H1 (cell line): Measurements from ENCODE around the gene CLDN3. TPM values are rescaled to one million over a fixed set of nuclear protein-coding genes. Genes with fewer than 3 reads are reported as not detected.
A peak's percentile ranks its signal among the peaks of the same experiment; 100 is the strongest.

ENCODE experiments used
- CBX8 ChIP-seq: fragments of 300-800, 300-1000 bp; sonication (generic); IDR thresholded peaks from 2 replicates; pipeline ENCODE4 v1.7.1; 2016; ENCODE audit warnings: low read depth, low read length, borderline replicate concordance
- CEBPB ChIP-seq: IDR thresholded peaks from 2 replicates; pipeline ENCODE4 v1.6.1; 2012; ENCODE audit warnings: low read depth, low read length
- EP300 ChIP-seq, 2 experiments: IDR thresholded peaks; 1 replicate in 1 of 2; 2 replicates in 1 of 2; pipeline ENCODE4 v1.6.1; 2011 to 2012; ENCODE audit warnings: low read depth in 2 of 2, low read length in 2 of 2, mild to moderate bottlenecking in 2 of 2, borderline replicate concordance in 1 of 2, inconsistent platforms in 1 of 2, moderate library complexity in 1 of 2
- FOSL1 ChIP-seq: IDR thresholded peaks from 2 replicates; pipeline ENCODE4 v1.6.1; 2011; ENCODE audit warnings: mild to moderate bottlenecking, low read depth, low read length, moderate library complexity; ENCODE audit not compliant: insufficient read depth
- HDAC6 ChIP-seq: IDR thresholded peaks from one replicate; pipeline ENCODE4 v1.7.1; 2012; ENCODE audit warnings: low read depth, mild to moderate bottlenecking, inconsistent platforms, low read length, moderate library complexity
- POLR2AphosphoS5 ChIP-seq: IDR thresholded peaks from 2 replicates; pipeline ENCODE4 v1.6.1; 2011; ENCODE audit warnings: low read depth, low read length
- RBBP5 ChIP-seq: IDR thresholded peaks from 2 replicates; pipeline ENCODE4 v1.7.1; 2012; ENCODE audit warnings: low read depth, mild to moderate bottlenecking, inconsistent platforms, low read length, moderate library complexity, borderline replicate concordance
- RNF2 ChIP-seq: fragments of 200-900, 300-1000 bp; sonication (generic); IDR thresholded peaks from 2 replicates; pipeline ENCODE4 v1.7.1; 2016; ENCODE audit warnings: borderline replicate concordance, low read depth, mild to moderate bottlenecking, antibody characterized with exemption, low read length; ENCODE audit not compliant: poor library complexity, severe bottlenecking; ENCODE audit errors: missing control alignments
- SIRT6 ChIP-seq: IDR thresholded peaks from one replicate; pipeline ENCODE4 v1.7.1; 2012; ENCODE audit warnings: low read length, inconsistent platforms
- SP4 ChIP-seq: IDR thresholded peaks from 2 replicates; pipeline ENCODE4 v1.6.1; 2012; ENCODE audit warnings: low read length, inconsistent platforms
- TAF1 ChIP-seq: IDR thresholded peaks from 2 replicates; pipeline ENCODE4 v1.6.1; 2011; ENCODE audit warnings: mild to moderate bottlenecking, low read depth, low read length
- TAF7 ChIP-seq: optimal IDR thresholded peaks from 2 replicates; pipeline ENCODE3; 2011; ENCODE audit warnings: low read depth, mild to moderate bottlenecking, inconsistent platforms, low read length, moderate library complexity, borderline replicate concordance
- TBP ChIP-seq: IDR thresholded peaks from 2 replicates; pipeline ENCODE4 v1.6.1; 2011; ENCODE audit warnings: low read depth, low read length, improper control_type of control experiment
- YY1 ChIP-seq: IDR thresholded peaks from 2 replicates; pipeline ENCODE4 v1.6.1; 2011; ENCODE audit warnings: low read depth, mild to moderate bottlenecking, low read length
- polyA plus RNA-seq, 7 experiments: library from polyadenylated mRNA; depleted of rRNA in 3 of 7; stranded (reverse) in 5 of 7; unstranded in 2 of 7; fragments of >200 nt in 5 of 7; fragments of 200-250 nt in 2 of 7; gene quantifications; 1 replicate in 5 of 7; 2 replicates in 1 of 7; 4 replicates in 1 of 7; pipeline versions ENCODE4 v1.2.1 to v1.2.3, GENCODE V29; 2011 to 2013; ENCODE audit warnings: missing spikeins in 2 of 7, mixed read lengths in 2 of 7
- total RNA-seq: library from RNA; stranded (reverse); fragmentation: NEBNext Ultra II Directional; extraction: Animal tissue kit (Norgen Biotek cat#: 25700); gene quantifications from 2 replicates; pipeline ENCODE4 v1.2.1, GENCODE V29; 2021
- TF ChIP-seq, protein P1 (sequence below): IDR thresholded peaks from 2 replicates; pipeline ENCODE4 v1.6.1; 2012; ENCODE audit warnings: inconsistent platforms

The CLDN3 gene
- total and polyA plus RNA-seq, 2 of the 8 experiments (the other 6 are each of a cell fraction or from before 2014, with no cell fraction given) = 19.1 to 65.2 TPM

DNA sequence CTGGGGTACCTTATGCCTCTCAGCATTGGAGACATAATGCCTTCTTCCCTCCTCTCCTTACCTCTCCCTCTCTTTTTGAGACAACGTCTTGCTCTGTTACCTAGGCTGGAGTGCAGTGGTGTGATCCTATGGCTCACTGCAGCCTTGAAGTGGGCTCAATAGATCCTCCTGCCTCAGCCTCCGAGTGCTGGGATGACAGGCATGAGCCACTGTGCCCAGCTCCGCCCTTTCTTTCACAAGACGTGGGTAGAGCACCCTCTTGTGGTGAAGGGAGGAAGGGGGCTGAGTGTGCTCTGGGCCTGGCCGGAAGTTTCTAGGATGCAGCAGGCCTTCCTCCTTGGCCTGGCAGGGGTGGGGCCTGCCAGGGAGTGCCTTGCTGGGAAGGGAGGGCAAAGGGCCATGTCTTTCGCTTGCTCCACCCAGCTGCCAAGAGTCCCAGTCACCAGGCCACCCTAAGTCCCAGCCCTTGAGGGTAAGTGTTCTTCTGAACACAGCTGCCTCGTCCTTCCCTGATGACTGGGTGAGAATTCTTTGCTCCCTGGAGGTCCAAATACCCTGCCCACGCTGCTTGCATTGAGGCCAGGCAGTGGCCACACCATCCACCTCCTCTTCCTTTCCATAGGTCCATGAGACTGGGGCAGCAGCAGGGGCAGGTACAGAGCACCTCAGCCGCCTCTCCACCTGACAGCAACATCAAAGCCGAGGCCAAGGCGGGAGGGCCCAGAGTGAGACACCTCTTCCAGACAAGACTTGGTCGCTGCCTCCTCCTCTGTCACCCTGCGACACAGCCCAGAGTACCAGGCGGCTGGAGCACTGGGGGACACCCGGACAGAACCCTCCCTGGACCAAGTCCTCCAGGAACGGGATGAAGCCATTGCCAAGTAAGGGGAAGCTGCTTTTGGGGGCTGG is 35.2 kb downstream of the CLDN3 start (continued):
- TF ChIP-seq CBX8 (no peak), YY1 (0 out of 2 replicates have a peak, but pooled peaks have one; percentile 33), CEBPB (peak; percentile 50; the same call in 1 of the 2 replicates), POLR2AphosphoS5 (peak; percentile 70), TBP (no peak; the same call in 1 of the 2 replicates), RBBP5 (no peak), TAF7 (no peak), RNF2 (no peak), HDAC6 (no peak), FOSL1 (no peak), TAF1 (no peak), SIRT6 (no peak), EP300 (IDR thresholded peaks at IDR 0.05; ENCODE audit: borderline replicate concordance in 1 of 2, low read depth in 2 of 2, low read length in 2 of 2) (no peak), SP4 (no peak)
- TF ChIP-seq, protein P1, sequence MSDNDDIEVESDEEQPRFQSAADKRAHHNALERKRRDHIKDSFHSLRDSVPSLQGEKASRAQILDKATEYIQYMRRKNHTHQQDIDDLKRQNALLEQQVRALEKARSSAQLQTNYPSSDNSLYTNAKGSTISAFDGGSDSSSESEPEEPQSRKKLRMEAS = peak; percentile 69; the same call in 1 of the 2 replicates
